Measurements from ENCODE around the gene KSR1.

- no peak for TF ChIP-seq POLR2A (conservative IDR thresholded peaks at IDR 0.05)
- no peak for TF ChIP-seq POLR2AphosphoS5 (IDR thresholded peaks at IDR 0.05; ENCODE audit: control insufficient read depth, insufficient read depth, low read depth, low read length)
- no peak for TF ChIP-seq MTA3 (IDR thresholded peaks at IDR 0.05; ENCODE audit: borderline replicate concordance)
- TF ChIP-seq CTCF (IDR thresholded peaks at IDR 0.05 in 2 of 3, conservative IDR thresholded peaks at IDR 0.05 in 1 of 3; ENCODE audit: insufficient read depth in 2 of 3, low read depth in 1 of 3, low read length in 3 of 3) = no peak
- TF ChIP-seq DPF2 (IDR thresholded peaks at IDR 0.05) = no peak
- TF ChIP-seq ZFP30 (CRISPR knock-in tag; IDR thresholded peaks at IDR 0.05; ENCODE audit: borderline replicate concordance) = no peak
- TF ChIP-seq UBTF (IDR thresholded peaks at IDR 0.05; ENCODE audit: borderline replicate concordance in 1 of 2, low read depth in 2 of 2, low read length in 2 of 2) = no peak
- no peak for TF ChIP-seq GATAD2B (IDR thresholded peaks at IDR 0.05; ENCODE audit: borderline replicate concordance)
- TF ChIP-seq BHLHE40 (IDR thresholded peaks at IDR 0.05; ENCODE audit: low read length) = no peak
- no peak for TF ChIP-seq PURB (CRISPR knock-in tag; IDR thresholded peaks at IDR 0.05; ENCODE audit: low read depth)
- TF ChIP-seq SMARCC2 (IDR thresholded peaks at IDR 0.05; ENCODE audit: low read depth) = no peak
- TF ChIP-seq KLF16 (IDR thresholded peaks at IDR 0.05) = no peak
Observed at GRCh38 chr17:27429666-27430382, 26.4 kb upstream of the KSR1 start.
